ENCODE data around the gene SULT1C2. TPM values are rescaled to one million over a fixed set of nuclear protein-coding genes. Genes with fewer than 3 reads are reported as not detected.
"Not testable (repeated sequence)": the region's sequence is repeated elsewhere in the genome, so short reads cannot be mapped to it uniquely, and the experiment has no call there.

The SULT1C2 gene
- total RNA-seq, 1 donor from 2014 or later = 1.2 TPM

DNA sequence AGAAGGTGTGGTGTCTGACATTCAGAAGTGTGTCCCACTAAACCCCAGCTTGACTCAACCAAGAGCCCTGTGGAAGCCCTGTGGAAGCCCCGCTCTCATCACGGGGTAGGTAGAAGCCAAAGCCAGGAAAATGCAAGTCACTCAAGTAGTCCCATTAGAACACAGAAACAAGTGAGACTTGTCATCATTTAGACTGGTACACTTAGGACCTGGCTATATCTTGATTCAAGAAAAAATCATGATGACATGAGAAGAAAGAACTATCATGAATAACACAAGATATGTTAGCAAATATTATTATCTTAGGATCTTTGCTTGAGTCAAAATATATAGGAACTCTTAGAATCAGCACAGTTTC is 60.9 kb downstream of the SULT1C2 start:
- Histone ChIP-seq H3K36me3 (no peaks in the 10 kb centered on the region), H3K9me3 (no peaks in the 10 kb centered on the region), H3K4me3 (no peak overlapping the region), H3K4me1 (no peaks in the 10 kb centered on the region), H3K27ac (no peak overlapping the region), H3K27me3 (ENCODE audit: low read depth) (no peaks in the 10 kb centered on the region)
- TF ChIP-seq, protein P1, sequence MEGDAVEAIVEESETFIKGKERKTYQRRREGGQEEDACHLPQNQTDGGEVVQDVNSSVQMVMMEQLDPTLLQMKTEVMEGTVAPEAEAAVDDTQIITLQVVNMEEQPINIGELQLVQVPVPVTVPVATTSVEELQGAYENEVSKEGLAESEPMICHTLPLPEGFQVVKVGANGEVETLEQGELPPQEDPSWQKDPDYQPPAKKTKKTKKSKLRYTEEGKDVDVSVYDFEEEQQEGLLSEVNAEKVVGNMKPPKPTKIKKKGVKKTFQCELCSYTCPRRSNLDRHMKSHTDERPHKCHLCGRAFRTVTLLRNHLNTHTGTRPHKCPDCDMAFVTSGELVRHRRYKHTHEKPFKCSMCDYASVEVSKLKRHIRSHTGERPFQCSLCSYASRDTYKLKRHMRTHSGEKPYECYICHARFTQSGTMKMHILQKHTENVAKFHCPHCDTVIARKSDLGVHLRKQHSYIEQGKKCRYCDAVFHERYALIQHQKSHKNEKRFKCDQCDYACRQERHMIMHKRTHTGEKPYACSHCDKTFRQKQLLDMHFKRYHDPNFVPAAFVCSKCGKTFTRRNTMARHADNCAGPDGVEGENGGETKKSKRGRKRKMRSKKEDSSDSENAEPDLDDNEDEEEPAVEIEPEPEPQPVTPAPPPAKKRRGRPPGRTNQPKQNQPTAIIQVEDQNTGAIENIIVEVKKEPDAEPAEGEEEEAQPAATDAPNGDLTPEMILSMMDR (IDR thresholded peaks at IDR 0.05) = no peak
- ATAC-seq (no peak), DNase-seq (no peak)
- intact Hi-C loops (cut with DNase I) = no loop called here

DNA sequence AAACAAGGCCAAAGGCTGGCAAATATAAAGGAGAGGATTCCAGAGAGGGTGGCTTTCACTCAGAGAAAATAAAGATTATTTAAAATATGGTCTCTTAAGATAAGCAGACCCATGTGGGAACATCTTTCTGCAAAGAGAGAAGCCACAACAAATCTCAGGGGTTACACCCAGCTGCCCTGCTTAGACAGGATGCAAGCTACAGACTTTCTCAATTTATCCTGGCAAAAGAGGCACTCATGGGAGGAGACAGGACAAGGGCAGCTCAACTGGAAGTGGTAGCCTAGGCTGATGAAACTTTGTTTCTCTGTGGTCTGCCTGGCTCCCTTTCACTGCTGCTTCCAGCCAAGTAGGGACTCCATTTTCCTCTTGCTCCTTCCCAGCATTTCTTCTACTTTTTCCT is 63.2 kb downstream of the SULT1C2 start:
- H3K36me3 ChIP-seq = no peaks in the 10 kb centered on the region
- H3K27ac ChIP-seq = no peak overlapping the region
- ATAC-seq (no peak), DNase-seq (no peak)
- TF ChIP-seq, protein P1 (IDR thresholded peaks at IDR 0.05) = no peak
- H3K4me1 ChIP-seq = no peaks in the 10 kb centered on the region
- H3K9me3 ChIP-seq = no peaks in the 10 kb centered on the region
- no peaks in the 10 kb centered on the region for H3K27me3 ChIP-seq (ENCODE audit: low read depth)
- intact Hi-C loops (cut with DNase I) = no loop called here
- H3K4me3 ChIP-seq = no peak overlapping the region

DNA sequence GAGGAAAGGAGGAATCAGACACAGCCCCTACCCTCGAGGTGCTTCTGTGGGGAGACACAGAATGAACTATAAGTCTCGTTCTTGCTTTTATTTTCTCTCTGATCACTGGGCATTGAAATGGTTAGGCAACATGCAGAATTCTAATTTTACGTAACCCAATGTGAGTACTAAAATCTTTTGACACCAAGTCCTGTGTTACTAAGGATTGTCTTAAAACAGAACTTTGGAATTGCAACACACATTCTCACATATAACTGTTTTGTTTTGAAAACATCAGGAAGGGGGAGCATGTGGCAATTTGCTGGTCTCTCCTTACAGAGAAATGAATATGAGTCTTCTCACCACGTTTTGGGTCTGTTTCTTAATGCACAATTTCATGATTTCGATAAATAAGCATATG is 65.4 kb downstream of the SULT1C2 start:
- no peak overlapping the region for H3K27ac ChIP-seq
- no peaks in the 10 kb centered on the region for H3K9me3 ChIP-seq
- no peaks in the 10 kb centered on the region for H3K4me1 ChIP-seq
- TF ChIP-seq, protein P1 (IDR thresholded peaks at IDR 0.05) = no peak
- no peaks in the 10 kb centered on the region for H3K27me3 ChIP-seq (ENCODE audit: low read depth)
- ATAC-seq (no peak), DNase-seq (no peak)
- intact Hi-C loops (cut with DNase I) = no loop called here
- no peaks in the 10 kb centered on the region for H3K36me3 ChIP-seq
- no peak overlapping the region for H3K4me3 ChIP-seq

DNA sequence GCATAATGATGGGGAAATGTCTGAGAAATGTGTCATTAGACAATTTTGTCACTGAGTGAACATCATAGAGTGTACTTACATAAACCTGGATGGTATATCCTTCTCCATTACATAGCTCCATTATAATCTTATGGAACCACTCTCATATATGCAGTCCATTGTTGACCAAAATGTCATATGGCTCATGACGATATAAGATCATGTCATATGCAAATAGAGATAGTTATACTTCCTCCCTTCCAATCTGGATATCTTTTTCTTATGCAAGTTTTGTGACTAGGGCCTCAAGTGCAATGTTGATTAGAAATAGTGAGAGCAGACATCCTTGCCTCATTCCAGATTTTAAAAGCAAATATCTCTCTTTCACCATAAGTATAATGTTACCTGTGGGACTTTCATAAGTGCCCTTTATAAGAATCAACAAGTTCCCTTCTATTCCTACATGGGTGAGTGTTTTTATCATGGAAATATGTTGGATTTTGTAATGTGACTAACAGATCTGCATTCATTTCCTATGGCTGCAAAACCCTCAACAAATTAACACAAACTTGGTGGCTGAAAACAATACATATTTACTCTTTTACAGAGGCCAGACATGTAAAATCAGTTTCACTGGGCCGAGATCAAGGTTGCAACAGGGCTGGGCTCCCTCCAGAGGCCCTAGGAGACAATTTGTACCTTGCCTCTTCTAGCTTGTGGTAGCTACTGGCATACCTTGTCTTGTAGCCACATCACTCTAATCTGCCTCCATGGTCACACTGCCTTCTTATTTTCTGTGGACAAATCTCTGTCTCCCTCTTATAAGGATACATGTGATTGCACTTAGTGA is 67.4 kb downstream of the SULT1C2 start:
- no peak overlapping the region for H3K27ac ChIP-seq
- H3K9me3 ChIP-seq = no peaks in the 10 kb centered on the region
- intact Hi-C loops (cut with DNase I) = no loop called here
- no peak overlapping the region for H3K4me3 ChIP-seq
- H3K27me3 ChIP-seq (ENCODE audit: low read depth) = no peaks in the 10 kb centered on the region
- TF ChIP-seq, protein P1 (IDR thresholded peaks at IDR 0.05) = no peak
- ATAC-seq (no peak), DNase-seq (no peak)
- no peaks in the 10 kb centered on the region for H3K4me1 ChIP-seq
- H3K36me3 ChIP-seq = no peaks in the 10 kb centered on the region

DNA sequence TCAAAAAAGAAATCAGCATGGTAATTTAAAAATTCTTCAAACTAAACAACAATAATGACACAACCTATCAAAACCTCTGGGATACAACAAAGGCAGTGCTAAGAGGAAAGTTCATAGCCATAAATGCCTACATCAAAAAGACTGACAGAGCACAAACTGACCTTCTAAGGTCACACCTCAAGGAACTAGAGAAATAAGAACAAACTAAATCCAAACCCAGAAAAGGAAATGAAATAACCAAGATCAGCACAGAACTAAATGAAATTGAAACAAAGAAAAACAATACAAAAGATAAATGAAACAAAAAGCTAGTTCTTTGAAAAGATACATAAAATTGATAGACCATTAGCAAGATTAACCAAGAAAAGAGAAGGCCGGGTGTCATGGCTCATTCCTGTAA is 70.6 kb downstream of the SULT1C2 start:
- DNase-seq; H3K36me3 ChIP-seq; H3K9me3 ChIP-seq; H3K27ac ChIP-seq; intact Hi-C loops (cut with DNase I); ATAC-seq; H3K4me3 ChIP-seq; H3K27me3 ChIP-seq (ENCODE audit: low read depth); H3K4me1 ChIP-seq: not testable (repeated sequence)

Other genes starting within 250 kb of the SULT1C2 start
- gene SULT1C3, start 48.9 kb upstream of the SULT1C2 start, total RNA-seq = not detected
- 10.6 TPM for gene SULT1C4, start 89.1 kb downstream of the SULT1C2 start, total RNA-seq
- gene GCC2, start 160.3 kb downstream of the SULT1C2 start, total RNA-seq = 52.4 TPM
- gene LIMS1, start 245.6 kb downstream of the SULT1C2 start, total RNA-seq = 85.5 TPM